HG02759 (cell line): ENCODE results near the gene ITGB8.

ENCODE experiments used
- ATAC-seq: cut with Tn5 transposase; IDR thresholded peaks from one replicate; pipeline ENCODE4 v1.9.1; 2021; ENCODE audit warnings: mild to moderate bottlenecking, moderate library complexity; ENCODE audit not compliant: unreplicated experiment

The ITGB8 gene

DNA sequence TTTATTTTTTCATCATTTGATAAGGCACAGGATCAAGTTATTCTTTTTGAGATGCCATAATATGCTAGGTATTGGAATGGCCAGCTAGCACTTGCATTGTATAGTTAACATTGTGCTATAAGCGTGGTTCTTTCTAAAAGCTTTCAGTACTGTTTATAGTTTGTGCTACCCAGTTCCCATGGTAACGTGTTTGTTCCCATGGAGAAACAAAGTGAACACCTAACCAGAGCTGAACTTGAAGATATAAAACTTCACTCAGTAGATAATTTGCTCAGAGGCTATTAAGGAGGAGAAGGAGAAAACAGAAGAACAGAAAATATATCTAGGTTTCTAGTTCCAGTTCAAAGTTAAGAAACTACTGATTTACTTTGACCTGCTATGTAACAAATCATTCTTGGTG is 23.6 kb upstream of the ITGB8 start:
- ATAC-seq = peak; percentile 71

DNA sequence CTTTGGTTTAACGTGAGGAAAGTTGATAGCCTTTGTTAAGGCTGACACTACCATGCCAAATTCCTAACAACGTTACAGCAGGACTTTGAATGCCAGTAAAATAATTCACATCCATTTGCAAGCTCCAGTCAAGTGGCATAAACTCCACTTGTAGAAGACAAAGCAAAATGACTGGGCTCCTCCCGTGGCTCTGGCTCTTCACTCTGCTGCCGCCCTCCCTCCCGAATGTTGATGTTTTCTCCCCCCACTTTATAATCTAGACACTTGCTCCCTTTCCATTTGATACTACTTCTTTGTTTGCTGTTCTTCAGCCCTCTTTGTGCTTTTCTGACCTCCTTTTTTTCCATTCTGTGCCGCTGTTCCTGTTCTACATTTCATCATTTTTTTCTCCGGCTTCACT is 22.8 kb upstream of the ITGB8 start:
- no peak for ATAC-seq

DNA sequence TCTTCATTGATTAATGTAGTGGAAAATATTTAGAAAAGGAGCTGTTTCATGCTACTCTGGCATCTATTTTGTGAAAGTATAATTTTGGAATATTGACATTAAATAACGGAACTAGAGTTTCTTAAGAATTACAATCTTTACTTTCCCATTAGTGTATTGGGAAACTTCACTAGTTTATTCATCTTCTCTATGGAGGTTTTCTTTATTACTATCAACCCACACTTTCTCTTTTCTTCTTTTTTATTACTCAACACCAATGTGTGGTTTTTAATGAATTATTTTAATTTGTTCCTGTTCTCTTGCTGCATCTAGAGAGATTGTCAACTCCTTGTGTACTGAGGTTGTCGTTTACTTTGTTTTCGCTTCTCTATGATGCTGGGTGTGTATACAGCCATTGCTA is 20.4 kb upstream of the ITGB8 start:
- ATAC-seq = no peak

DNA sequence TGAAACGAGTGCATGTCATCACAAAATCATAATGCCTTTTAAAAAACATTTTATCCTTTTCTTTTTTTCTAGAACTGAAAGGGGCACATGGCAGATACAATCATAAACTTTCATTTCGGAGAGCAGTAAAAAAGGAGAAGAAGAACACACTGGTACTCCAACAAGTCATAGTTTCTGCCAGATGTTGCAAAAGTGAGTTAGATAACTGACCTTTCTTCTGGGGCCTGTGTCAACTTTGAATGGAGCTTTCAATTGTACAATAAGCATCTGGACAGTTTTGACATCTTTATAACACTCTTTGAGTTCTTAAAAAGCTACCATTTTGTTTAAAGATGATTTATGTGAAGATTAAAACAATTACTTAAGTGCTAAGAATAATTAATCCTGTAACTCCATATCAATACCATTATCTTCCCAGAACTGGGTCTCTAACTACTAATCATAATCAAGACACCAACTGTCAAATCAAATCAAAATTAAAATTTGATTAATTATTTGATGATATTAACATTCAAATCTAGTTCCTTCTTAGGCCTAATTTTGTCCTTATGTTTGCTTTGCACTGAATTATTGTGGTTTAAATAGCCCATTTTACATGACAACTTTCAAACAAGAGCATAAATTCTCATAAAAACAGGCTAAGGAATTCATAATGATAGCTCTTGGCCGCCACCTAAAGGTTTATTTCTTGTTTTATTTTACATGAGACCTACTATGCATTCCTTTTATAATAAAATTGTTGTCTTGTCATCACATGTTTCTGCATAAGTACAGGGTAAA is 19.5 kb upstream of the ITGB8 start:
- no peak for ATAC-seq

DNA sequence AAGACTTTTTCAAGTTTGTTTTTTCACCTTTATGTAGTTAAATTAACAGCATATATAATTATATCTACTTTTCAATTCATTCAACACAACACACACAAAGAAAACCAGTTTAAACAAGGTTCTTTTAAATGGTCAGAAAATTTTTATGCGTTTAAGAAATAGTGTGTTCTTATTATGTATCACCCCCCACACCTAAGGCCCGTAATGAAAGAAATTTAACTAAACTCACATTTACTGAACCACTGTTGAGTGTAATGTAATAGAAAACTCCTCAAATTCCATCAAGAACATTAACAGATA is 19.0 kb upstream of the ITGB8 start:
- no peak for ATAC-seq

DNA sequence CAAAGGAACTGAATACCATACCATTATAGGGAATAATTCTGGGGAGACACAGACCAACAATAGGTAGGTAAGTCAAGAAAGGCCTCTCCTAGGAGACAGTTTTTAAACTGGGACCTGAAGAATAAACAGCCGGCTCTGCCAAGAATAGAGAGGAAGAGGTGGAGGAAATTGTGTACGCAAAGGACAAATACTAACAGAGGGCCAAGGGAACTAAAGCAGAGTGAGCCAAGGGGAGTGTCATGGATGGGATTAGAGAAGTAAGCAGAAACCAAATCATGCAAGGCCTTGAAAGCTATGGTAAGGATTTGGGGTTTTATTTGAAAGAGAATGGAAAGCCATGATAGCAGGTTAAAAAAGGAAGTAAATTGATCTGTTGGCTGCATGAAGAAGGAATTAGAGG is 18.1 kb upstream of the ITGB8 start:
- no peak for ATAC-seq

DNA sequence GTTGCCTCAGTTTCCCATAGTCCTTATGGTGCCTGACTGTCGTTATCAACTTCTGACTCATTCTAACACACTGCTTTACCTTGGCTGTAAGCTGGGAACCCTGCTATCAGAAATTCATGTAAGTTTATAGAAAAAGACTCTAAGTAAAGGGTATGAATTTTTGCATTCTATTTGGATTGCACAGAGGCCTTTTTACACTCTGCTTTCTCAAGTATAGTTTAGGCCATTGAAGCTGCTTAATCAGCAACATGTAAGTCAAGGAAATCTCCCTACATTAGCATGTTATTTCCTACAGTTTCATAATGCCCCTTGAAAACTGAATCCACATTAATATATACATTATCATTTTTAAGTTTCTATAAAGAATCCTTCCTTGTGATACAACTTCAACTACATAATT is 17.1 kb upstream of the ITGB8 start:
- ATAC-seq = no peak

DNA sequence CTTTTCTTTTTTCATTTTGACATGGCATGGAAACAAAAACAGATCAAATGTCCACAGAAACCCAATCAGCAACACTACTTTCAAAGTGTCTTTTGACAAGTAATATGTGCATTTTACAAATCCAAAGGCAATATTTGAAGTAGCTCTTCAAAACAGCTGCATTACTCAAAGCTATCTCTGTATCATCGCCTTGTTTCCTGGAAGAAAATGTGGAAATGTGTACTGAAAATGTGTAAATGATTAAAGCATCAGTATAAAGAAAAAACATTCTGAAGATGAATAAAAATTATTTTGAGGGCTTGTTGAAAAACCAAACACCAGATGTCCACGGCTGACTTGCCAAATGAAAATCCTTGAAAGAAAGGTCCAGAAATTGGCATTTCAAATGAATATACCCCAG is 16.5 kb upstream of the ITGB8 start:
- no peak for ATAC-seq

DNA sequence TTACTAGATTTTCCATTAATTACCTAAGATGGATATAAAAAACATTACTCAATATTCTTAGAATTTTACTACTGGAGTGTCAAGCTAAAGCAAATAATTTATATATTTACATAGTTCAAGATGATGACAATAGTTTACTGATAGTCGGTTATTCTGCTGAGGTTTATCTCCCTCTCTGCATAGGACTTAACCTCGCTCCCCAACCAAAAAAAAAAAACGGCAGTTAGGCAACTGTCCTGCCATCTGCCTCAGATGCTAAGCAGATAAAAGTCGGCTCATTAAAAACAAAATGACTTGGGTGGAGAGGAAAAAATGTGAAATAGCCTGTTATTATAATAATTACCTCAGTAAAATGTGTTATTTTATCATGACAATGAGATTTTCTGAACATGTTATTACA is 14.0 kb upstream of the ITGB8 start:
- no peak for ATAC-seq

DNA sequence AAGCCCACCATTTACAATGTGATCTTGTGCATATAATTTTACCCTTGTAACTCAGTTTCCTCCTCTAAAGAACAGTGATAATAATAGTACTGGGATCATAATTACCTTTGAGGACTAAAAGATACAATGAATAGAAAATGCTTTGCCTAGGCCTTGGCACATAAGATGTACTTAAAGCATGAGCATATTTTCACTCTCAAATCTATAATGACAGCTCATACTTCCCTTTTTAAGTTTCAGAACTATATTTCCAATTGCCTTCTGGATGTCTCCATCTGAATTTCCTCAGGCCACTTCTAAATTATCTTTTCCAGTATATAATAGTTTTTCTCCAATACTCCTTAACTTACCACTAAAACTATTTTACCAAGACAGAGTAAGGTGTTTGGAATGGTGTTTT is 13.3 kb upstream of the ITGB8 start:
- ATAC-seq = no peak

DNA sequence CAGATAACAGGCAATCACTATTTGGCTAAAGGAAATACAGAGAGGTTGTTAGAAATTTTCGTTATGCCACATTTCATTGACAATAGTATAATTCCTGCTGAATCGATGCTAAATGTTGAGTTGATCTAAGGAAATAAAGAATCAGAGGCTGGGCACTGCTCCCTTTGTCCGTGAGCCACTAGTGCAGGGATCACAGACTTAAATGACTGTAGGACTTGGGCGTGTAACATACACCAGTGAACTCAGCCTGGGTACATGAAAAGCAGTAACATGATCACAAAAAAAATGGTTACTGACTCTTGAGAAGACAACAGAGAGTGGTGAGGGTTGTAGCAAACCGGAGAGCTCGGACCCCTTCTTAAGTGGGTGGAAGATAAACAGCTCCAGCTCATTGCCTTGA is 11.8 kb upstream of the ITGB8 start:
- no peak for ATAC-seq

DNA sequence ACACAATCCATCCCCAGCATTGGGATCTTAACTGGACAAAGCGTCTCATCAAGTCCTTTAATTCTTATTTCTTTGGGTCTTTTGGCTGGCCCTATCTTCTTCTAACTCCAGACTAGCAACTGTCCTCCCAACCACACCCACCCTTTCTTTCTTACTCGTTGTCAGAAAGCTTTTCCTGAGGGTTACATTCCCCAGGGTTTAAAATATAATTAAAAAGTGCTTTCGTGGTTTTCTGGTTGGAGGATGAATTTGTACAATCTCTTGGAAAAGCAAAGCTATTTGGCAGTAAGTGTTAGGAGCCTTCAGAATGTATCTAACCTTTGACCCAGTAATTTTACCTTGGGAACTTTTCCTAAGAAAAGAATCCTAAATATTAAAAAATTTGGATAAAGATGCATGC is 10.4 kb upstream of the ITGB8 start:
- no peak for ATAC-seq

DNA sequence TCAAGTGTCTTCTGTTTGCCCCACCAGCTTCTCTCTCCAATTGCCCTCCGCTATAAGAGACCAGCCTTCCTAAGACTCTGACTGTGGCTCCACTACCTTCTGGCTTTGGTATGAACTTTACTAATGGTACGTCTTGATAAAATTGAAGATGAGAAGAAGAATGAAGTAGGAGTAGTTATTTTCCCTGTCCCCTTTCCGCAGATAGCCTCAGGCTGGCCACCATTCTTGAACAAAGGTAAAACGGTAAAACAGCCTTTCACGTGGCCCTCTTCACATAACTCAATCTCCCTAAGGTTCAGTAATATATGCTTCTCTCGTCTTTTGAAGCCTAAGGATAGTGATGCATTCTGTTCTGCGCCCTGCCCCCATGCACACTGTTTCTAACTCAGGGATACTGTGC is 9.9 kb upstream of the ITGB8 start:
- ATAC-seq = no peak

DNA sequence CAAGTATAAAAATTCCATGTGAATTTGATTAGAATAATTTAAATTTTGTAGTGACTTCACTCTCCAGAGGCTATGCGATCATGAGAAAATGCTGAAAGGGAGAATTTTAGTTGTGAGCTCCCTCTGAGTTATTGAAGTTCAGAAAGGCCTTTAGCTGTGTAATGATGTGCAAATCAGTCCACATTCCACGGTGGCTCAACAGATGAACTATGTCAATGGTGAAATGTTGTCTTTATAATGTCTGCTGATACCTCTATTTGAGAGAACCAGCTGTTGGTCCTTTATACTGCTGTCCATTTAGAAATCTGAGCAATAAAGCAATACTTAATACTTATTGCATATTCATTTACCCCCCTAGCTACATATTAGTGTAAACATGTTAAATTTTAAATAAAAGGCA is 7.1 kb upstream of the ITGB8 start:
- no peak for ATAC-seq

DNA sequence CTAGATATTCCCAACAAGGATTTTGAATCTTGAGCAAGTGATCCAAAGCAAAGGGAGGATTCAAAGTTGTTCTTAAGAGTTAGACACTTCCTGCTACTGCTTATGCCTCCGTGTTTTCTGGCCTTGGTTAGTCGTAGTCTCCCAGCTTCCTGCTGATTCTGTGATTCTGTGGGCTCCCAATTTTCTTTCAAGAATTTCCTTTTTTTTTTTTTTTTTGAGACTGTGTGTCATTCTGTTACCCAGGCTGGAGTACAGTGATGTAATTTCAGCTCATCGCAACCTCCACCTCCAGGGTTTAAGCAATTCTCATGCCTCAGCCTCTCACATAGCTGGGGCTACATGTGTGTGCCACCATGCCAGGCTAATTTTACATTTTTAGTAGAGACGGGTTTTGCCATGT is 4.4 kb upstream of the ITGB8 start:
- no peak for ATAC-seq

DNA sequence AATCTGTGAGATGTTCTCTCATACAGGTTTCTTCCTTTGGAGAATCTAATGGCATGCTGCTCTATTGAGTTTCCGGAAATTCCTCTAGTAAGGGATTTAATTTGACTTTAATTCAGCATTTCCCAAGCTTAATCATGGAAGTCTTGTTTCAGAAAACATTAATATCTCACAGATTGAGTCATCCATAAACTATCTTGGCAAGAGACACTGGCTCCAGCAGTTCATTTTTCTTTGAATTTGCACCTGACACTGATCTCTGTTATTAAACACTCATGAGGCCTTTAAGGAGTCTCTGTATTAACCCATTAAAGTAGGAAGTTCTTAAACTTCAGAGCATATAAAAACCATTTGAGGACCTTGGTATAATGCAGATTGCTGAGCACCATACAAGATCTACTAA is 3.6 kb upstream of the ITGB8 start:
- no peak for ATAC-seq

DNA sequence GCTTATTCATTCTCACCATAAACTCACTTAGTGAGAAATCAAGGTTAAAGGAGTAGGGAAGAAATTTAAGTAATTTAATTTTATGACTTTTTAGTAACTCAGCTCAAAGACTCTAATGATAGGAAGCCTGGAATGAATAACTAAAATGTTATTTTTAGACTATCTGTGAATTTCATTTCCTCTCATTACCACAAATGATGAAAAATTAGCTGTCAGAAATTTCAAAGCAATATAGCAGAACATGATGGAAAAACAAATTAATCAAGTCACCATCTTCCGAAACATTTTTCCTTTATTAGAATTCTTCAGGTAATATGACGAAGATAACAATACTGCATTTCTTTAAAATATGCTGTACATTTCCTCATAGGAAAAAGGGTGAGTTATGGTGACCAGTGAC is 2.7 kb upstream of the ITGB8 start:
- ATAC-seq = no peak

DNA sequence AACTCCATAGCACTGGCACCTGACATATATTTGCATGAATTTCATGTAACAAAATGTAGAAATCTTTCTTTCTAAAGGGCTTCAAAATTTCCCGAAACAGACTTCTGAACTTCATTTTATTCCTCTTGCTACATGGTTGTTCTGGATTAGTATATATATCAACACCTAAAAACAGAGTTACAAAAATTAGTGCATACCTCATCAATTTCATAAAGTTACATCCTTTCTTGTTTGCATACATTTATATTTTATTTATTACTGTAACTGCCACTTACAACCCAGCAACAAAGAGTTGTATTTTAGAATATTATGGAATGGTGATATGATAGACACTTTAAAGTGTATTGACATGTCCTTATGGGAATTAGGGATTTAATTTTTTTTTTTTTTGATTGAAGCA is 2.0 kb upstream of the ITGB8 start:
- ATAC-seq = no peak

DNA sequence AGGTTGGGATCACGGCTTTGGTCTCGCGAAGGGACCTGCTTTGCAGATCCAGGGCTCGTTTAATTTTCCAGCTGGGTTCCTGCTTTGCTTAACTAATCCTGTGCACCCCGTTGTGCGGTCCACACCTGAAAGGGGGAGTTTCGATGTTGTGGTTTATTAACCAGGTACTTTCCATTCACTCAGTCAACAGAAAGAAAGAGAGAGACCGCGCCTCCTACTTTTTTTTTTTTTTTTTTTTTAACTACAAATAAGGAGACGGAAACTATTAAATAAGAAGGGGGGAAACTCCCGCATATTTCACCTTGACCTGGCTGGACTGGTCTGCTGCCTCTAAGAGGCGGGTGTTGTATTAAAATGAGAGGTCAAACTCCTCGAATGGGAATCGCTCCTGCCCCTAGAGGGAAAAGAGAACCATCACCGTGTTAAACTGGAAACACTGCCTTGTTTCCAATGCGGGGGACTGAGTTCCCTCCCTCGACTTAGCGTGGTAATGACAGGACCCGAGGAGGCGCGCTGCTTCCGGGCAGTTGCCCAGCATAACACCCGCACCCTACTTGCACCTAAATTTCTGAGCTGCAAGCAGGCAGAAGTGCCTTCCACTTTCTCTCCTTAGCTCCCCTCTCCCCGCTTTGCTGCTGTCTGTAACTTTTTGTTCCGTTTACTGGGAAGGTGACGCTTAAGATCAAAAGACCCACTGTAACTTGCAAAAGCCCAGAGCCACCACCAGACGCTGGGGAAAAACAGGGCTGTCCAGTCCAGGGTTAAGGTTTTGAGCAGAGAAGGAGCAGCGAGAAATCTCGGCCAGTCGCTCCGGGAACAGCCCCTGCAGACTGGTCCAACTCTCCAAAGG is 1.1 kb upstream of the ITGB8 start:
- ATAC-seq = peak; percentile 34

DNA sequence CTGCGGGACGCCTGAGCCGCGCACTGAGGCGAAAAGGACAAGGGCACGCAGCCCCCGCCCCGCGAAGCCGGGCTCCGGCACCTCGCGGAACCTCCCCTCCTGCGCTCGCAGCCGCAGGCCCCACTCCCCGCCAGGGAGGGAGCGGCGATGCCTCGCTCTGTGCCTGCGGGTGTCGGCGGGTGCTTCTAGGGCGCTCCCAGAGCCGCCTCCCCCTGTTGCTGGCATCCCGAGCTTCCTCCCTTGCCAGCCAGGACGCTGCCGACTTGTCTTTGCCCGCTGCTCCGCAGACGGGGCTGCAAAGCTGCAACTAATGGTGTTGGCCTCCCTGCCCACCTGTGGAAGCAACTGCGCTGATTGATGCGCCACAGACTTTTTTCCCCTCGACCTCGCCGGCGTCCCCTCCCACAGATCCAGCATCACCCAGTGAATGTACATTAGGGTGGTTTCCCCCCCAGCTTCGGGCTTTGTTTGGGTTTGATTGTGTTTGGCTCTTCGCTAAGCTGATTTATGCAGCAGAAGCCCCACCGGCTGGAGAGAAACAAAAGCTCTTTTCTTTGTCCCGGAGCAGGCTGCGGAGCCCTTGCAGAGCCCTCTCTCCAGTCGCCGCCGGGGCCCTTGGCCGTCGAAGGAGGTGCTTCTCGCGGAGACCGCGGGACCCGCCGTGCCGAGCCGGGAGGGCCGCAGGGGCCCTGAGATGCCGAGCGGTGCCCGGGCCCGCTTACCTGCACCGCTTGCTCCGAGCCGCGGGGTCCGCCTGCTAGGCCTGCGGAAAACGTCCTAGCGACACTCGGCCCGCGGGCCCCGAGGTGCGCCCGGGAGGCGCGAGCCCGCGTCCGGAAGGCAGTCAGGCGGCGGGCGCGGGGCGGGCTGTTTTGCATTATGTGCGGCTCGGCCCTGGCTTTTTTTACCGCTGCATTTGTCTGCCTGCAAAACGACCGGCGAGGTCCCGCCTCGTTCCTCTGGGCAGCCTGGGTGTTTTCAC is 519 bp downstream of the ITGB8 start:
- peak; percentile 34 for ATAC-seq
